Activated CD4-positive, alpha-beta T cell treated with anti-CD3 and anti-CD28 coated beads for 36 hours (primary cell): ENCODE results near the gene TANGO6. TPM values are rescaled to one million over a fixed set of nuclear protein-coding genes. Genes with fewer than 3 reads are reported as not detected.
A peak's percentile ranks its signal among the peaks of the same experiment; 100 is the strongest.

ENCODE experiments used
- ATAC-seq: fragments of 200-7000 bp; cut with Tn5 transposase; one replicate; pipeline ENCODE4 v1.10.0; 2021; ENCODE audit warnings: mild to moderate bottlenecking, moderate library complexity
- CTCF ChIA-PET: fragments of 350-600 bp; sonication (Branson Sonifier 250); formaldehyde crosslinking; loops from one replicate; lab custom pipeline; 2021; ENCODE audit warnings: antibody characterized with exemption; lab: Charles Lee
- POLR2A ChIA-PET: fragments of 350-600 bp; sonication (Branson Sonifier 250); formaldehyde crosslinking; loops from one replicate; lab custom pipeline; 2021; ENCODE audit warnings: antibody characterized with exemption, inconsistent platforms; lab: Charles Lee
- DNase-seq: peaks from one replicate; pipeline ENCODE4 v3.0.0-alpha.2; 2020
- H3K27ac Mint-ChIP-seq: one replicate; pipeline ENCODE4 v1.8.0; 2021; ENCODE audit warnings: mixed read lengths
- H3K27me3 Mint-ChIP-seq: one replicate; pipeline ENCODE4 v1.8.0; 2021; ENCODE audit warnings: mixed read lengths
- H3K36me3 Mint-ChIP-seq: one replicate; pipeline ENCODE4 v1.8.0; 2021; ENCODE audit warnings: low read depth, mixed read lengths
- H3K4me1 Mint-ChIP-seq: one replicate; pipeline ENCODE4 v1.8.0; 2021; ENCODE audit warnings: mixed read lengths
- H3K4me3 Mint-ChIP-seq: one replicate; pipeline ENCODE4 v1.8.0; 2021; ENCODE audit warnings: mild to moderate bottlenecking, moderate library complexity, mixed read lengths
- H3K9me3 Mint-ChIP-seq: one replicate; pipeline ENCODE4 v1.8.0; 2021; ENCODE audit warnings: low read depth, mixed read lengths
- intact Hi-C, 2 experiments: fragments of 100-400 bp; cut with DNase I in 1 of 2; cut with micrococcal nuclease in 1 of 2; formaldehyde crosslinking; loops; one replicate each; pipeline versions ENCODE4 v1.14.2 to v1.15.1; 2022 to 2024; cut with DNase I, micrococcal nuclease
- total RNA-seq, 2 experiments: library from RNA; stranded (reverse); gene quantifications; one replicate each; pipeline ENCODE4 v1.2.3, GENCODE V29; 2021

TANGO6 gene
- total RNA-seq, 2 experiments from 2014 or later, result 29.7 to 31.2 TPM

DNA sequence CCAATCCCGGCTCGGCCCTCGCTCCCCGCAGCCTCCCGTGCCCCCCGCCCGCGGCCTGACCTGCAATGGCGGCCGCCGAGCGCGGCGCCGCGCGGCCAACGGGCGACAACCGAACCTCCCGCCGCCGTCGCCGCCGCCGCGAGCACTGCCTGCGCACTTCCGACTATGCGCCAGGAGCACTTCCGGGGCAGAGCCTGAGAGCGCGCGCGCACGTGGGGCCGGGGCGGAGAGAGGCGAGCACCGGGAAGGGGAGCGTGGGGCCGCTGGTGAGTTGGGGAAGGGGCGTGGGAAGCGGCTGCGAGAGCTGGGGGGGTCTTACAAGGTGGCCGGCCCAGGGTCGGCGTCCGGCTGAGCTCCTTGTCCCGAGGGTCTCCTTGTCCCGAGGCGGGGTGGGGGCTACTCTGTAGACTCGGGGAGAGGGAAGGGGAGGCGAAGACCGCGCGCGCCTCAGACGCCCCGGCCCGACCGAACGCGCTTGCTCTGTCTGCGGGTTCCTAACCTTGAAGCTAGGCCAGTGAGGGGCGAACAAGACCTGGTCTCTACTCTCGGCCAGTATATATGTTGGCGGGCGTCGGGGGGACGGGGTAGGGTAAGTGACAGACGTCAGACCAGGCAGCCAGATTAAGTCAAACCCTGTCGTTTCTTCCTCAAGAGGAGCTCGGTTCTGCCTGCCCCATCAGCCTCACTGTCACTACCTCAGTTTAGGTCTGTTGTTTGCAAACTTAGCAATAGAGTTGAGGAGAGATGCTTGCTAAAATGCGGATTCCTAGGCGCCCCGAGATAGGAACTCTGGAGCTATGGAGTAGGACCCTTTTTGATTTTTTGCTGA lies 289.3 kb downstream of the TANGO6 start, which contains the start of the genes CHTF8 and UTP4:
TSS of gene CHTF8 (minus strand) at position 165 of the 829 bp plus-strand sequence. CDS start 11,130 bp downstream, outside the sequence.
TSS of gene UTP4 (plus strand) at position 226 of the 829 bp plus-strand sequence. CDS start 811 bp downstream, outside the sequence.
- peak; percentile 94 for DNase-seq
- Mint-ChIP-seq H3K36me3 (peaks cover 34% of the 10 kb centered on the region), H3K4me1 (peaks cover 59% of the 10 kb centered on the region), H3K27ac (peak within 1 kb of the TSS; percentile 93), H3K4me3 (peak within 1 kb of the TSS; percentile 93), H3K27me3 (no peaks in the 10 kb centered on the region), H3K9me3 (no peaks in the 10 kb centered on the region)
- intact Hi-C loops, result loop anchor here (1.0 to 5.0 kb wide), 17 partner anchors 34 to 1215 kb away; partner anchors contain the start of genes SNTB2 (in 2 of the 2), COG8 (in 1 of the 2), DDX19A (in 1 of the 2) and NFATC3 (in 1 of the 2)
- peak; percentile 95 for ATAC-seq
- ChIA-PET CTCF (interaction anchor here (0.8 to 2.3 kb wide), 7 partner anchors 9 to 629 kb away, joined by 3 to 10 read pairs (median 4); no protein-coding TSS in a partner anchor), POLR2A (interaction anchor here (1.1 to 1.7 kb wide), 2 partner anchors 34 to 196 kb away, joined by 3 read pairs; no protein-coding TSS in a partner anchor)

GRCh38 chr16:69133373-69133954 lies 290.1 kb downstream of the TANGO6 start:
- ATAC-seq, result no peak
- no peak for DNase-seq
- ChIA-PET POLR2A (interaction anchor here (0.6 to 1.7 kb wide), 4 partner anchors 13 to 596 kb away, joined by 3 read pairs; no protein-coding TSS in a partner anchor), CTCF (interaction anchor here (0.5 to 2.3 kb wide), 8 partner anchors 10 to 628 kb away, joined by 3 to 10 read pairs (median 4); no protein-coding TSS in a partner anchor)
- H3K36me3 Mint-ChIP-seq, result peaks cover 41% of the 10 kb centered on the region
- H3K4me3 Mint-ChIP-seq, result peak overlapping the region; percentile 93
- no peaks in the 10 kb centered on the region for H3K9me3 Mint-ChIP-seq
- peaks cover 53% of the 10 kb centered on the region for H3K4me1 Mint-ChIP-seq
- intact Hi-C loops, result loop anchor here (2.0 to 5.0 kb wide), 7 partner anchors 53 to 1214 kb away; partner anchors contain the start of genes DDX19A (in 1 of the 2), NFATC3 (in 1 of the 2), SNTB2 (in 1 of the 2) and WWP2 (in 1 of the 2)
- H3K27ac Mint-ChIP-seq, result peak overlapping the region; percentile 93
- no peaks in the 10 kb centered on the region for H3K27me3 Mint-ChIP-seq

Other genes starting within 250 kb of the TANGO6 start
- gene CDH3, start 198.2 kb upstream of the TANGO6 start, total RNA-seq, result 1 to 10 TPM; 7.3 to 9.1 TPM
- 1 to 10 TPM; 4.5 to 9.1 TPM for gene CDH1, start 106.2 kb upstream of the TANGO6 start, total RNA-seq